Activated CD8-positive, alpha-beta memory T cell treated with anti-CD3 and anti-CD28 coated beads, Interleukin-2, amount 50 U/mL, for 4 hours (primary cell): ENCODE results near the gene COX7A1.
"Not testable (repeated sequence)": the region's sequence is repeated elsewhere in the genome, so short reads cannot be mapped to it uniquely, and the experiment has no call there.

Experiments
- DNase-seq: peaks from one replicate; pipeline ENCODE4 v3.0.0-alpha.2; 2020

COX7A1 gene

DNA sequence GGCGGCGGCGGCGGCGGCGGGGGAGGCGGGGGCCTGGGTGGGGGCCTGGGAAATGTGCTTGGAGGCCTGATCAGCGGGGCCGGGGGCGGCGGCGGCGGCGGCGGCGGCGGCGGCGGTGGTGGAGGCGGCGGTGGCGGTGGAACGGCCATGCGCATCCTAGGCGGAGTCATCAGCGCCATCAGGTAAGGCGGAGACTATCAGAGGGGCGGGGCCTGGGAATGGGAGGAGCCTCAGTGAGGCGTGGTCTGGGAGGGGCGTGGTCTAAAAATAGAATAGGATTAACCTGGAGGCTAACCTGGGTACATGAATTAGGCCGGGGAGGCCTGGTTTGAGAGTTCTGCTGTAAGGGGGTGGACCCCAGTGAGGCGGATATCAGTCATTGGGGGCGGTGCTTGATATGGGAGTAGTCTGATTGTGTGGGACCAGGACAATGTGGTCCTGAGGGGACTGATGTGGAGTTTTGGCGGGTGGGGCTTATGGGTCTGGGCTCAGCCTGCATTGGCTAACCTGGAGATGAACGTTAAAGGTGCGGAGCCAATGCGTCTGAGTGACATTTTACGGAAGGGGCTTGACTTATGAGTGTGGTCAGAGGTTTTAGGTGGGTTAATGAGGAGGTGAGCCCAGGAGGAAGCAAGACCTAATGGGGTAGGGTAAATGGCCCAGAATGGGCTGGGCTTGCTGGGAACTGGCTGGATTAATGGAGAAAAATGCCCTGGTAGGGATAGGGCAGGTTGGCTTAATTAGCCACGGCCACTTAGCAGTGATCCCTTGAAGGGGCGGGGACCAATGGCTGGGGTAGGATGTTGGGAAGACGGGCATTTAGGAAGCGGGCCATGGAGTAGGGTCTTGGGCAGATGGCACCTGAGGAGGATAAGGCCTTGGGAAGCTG, 11.0 kb downstream of the COX7A1 start:
- DNase-seq = peak; percentile 90

GRCh38 chr19:36140304-36141038, 11.8 kb downstream of the COX7A1 start:
- DNase-seq = no peak

DNA sequence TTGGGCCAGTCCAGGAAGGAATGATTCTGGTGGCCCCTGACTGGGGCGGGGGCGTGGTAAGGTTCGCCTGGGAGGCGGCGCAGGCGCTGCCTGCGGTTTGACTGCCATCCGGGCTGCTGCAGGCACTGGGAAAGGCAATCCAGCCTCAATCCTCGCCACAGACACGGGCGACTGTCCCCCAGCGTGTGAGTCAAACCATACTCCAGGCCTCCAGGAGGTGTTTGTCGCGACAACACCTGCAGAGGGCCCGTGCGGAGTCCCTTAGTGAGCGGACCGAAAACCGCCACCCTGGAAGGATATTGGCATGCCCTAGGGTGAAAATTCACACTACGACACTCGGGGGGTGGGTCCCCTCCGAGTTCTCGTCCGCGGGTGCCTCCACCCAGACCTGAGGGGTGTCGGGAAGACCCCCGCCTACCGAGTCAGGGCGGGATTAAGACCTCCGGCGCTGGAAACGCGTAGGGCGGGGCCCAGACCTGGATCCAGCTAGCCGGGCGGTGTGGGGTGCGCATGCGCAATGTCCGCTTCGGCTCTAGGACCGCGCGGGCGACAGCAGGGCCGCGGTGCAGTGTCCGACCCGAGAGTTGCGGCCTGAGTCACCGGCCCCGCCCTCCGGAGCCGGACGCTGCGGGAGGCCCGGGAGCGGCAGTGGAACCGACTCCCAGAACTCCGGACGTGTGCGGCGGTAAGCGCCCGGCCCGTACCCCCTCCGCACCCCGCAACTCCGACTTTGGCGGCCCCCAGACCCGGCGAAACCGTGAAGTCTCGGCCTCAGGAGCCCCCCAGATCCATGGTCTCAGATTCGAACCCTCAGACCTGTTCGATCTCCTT, 12.6 kb downstream of the COX7A1 start, which contains the start of gene CAPNS1:
Gene CAPNS1, plus strand, starts transcription at position 594 of the 831 bp plus-strand sequence. CDS start 946 bp downstream, outside the sequence.
- DNase-seq = peak; percentile 92

- no peak for DNase-seq
These were observed 13.2 kb downstream of the COX7A1 start for GRCh38 chr19:36139120-36139472.

DNA sequence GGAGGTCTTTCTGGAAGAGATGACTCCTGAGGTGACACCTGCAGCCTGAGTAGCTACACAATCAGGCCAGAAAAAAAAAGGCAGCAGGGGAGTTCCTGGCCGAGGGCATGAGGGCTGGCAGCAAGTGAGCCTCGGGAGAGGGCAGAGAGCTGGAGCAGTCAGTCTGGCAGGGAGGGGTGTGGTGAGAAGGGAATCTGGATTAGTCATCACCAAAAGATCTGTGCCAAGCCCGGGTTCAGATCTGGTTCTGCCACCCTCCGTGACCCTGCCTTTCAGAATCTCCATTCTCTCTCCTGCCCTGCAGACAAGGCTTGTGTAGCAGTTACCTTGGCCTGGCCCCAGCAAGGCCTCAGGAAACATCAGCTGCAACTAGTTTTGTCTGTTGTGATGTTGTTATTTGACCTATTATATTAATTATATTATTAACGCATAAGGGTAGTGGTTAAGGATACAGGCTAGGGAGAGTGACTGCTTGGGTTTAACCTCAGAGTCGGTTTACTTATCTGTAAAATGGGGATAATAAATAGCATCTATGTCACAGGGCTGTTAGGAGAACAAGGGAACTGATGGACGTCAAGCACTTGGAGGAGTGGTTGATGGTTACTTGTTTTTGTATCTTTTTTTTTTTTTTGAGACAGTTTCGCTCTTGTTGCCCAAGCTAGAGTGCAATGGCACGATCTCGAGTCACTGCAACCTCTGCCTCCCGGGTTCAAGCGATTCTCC, 15.1 kb downstream of the COX7A1 start:
- no peak for DNase-seq

DNA sequence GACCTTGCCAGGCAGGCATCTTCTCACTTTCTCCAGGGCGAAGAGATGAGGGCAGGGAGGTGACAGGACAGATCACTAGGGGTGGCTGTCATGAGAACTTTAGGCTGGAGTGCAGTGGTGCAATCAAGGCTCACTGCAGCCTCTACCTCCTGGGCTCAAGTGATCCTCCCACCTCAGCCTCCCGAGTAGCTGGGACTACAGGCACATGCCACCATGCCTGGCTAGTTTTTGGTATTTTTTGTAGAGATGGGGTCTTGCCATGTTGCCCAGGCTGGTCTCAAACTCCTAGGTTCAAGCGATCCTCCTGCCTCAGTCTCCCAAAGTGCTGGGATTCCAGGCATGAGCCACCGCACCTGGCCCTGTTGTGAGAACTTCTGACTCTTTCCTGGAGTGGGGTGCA, 17.4 kb downstream of the COX7A1 start:
- DNase-seq = not testable (repeated sequence)

DNA sequence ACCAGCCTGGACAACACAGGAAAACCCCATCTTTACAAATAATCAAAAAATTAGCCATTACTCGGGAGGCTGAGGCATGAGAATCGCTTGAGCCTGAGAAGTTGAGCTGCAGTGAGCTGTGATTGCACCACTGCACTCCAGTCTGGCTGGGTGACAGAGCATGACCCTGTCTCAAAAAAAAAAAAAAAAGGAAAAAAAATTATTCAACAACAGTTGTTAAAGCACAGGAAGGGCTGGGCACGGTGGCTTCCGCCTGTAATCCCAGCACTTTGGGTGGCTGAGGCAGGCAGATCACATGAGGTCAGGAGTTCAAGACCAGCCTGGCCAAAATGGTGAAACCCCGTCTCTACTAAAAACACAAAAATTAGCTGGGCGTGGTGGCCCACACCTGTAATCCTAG, 21.0 kb downstream of the COX7A1 start:
- DNase-seq = not testable (repeated sequence)

- DNase-seq = no peak
These were observed 23.9 kb downstream of the COX7A1 start for GRCh38 chr19:36128392-36128736.

DNA sequence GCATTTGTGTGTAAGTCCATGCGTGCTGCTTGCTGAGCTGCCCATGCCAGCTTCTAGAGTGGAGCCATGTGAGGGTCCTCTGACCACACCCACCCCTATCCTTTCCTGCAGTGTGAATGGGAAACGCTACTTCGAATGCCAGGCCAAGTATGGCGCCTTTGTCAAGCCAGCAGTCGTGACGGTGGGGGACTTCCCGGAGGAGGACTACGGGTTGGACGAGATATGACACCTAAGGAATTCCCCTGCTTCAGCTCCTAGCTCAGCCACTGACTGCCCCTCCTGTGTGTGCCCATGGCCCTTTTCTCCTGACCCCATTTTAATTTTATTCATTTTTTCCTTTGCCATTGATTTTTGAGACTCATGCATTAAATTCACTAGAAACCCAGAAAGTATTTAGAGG, 26.7 kb downstream of the COX7A1 start:
- DNase-seq = no peak

DNA sequence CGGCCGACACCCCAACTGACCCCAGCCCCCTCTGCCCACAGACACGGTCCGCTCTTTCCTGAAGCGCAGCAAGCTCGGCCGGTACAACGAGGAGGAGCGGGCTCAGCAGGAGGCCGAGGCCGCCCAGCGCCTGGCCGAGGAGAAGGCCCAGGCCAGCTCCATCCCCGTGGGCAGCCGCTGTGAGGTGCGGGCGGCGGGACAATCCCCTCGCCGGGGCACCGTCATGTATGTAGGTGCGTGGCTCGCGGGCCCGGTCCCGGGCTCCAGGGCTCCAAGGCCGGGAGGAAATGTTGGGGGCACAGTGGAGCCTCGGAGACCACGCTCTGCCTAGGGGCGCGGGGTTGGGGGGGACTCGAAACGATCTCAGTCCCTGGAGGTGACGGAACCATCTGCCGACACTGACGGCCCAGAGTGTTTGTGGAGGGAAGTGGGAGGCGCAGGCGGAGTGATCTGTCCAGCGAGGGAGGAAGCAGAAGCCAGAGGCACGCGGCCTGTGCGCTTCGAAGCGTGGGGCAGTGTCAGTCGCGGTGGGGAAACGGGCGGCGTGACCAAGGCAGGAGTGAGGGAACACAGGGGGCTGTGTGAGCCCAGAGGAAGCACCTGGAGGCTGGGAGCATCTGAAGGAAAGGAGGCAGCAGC, 30.6 kb downstream of the COX7A1 start:
- DNase-seq = no peak

DNA sequence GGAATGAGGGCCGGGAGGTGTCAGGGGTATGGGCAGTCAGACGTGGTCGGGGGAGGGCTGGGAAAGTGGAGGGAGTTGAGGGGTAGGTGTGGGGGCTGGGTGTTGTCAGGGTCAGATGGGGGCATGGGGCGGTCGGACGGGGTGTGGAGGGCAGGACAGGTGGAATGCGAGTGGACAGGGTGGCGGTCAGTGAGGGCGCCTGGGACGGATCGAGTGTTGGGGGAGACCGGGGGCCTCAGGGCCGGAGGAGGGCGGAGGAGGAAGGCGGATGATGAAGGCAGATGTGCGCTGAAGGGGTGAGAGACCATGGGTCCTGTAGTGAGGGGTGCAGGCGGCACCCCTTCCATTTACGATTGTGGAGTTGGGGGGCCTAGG, 31.3 kb downstream of the COX7A1 start:
- DNase-seq = no peak

GRCh38 chr19:36120092-36120983, 31.9 kb downstream of the COX7A1 start:
- DNase-seq = no peak

DNA sequence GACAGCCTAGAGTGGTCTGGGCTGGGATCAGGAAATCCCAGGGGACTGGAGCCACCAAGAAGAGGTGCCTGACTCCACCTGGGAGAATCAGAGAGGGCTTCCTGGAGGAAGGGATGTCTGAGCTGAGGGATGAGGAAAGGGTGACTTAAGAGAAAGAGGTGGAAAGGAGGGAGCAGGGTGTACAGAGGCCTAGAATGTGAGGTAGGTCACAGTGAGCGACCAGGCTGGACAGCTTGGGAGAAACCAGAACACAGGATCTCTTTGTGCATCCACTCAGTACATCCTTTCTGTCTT, 36.0 kb downstream of the COX7A1 start:
- no peak for DNase-seq

- peak; percentile 90 for DNase-seq
These were observed 36.5 kb downstream of the COX7A1 start, which contains the start of gene TBCB for GRCh38 chr19:36115453-36116343. Gene TBCB (plus strand): TSS chr19:36115468. CDS start chr19:36115561, 93 bp downstream.

GRCh38 chr19:36114721-36115452, 37.4 kb downstream of the COX7A1 start, which contains the start of gene POLR2I:
Gene POLR2I (minus strand): TSS chr19:36114875. CDS start chr19:36114856, 19 bp downstream.
- DNase-seq = peak; percentile 96

DNA sequence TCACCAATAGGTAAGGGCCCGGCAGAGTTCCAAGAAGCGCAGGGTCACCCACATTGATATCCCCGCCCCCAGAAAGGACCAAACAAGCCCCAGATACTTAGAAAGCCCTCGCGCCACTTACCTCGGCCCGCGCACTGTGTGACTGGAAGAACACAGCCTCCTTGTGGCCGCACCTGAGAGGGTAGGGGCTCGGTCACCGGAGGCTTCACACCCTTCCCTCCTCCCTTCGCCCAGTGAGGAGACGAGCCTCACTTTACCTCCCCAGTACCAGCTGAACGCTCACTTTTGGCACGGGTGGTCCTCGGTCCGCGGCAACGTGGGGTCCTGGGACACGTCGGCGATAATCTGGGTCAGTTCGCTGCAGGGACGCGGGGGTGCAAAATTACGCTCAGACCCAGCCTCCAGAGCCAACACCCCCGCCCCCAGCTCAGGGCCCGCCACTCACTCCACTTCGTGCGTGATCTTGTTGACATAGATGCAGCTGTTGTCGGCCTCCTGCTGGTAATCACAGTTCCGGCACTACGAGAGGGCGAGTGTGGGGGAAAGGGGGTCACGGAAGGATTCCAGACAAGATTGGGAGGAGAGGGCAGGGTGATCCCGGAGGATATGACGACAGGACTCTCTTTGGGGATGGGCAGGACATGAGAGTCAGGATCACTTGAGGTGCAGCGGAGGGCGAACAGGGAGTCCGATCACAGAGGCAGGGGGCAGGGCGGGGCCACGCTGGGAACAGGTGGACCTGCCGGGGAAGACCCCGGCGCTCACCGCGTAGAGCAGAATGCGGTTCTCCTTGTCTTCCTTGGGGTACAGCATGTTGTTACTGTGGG, 38.1 kb downstream of the COX7A1 start:
- no peak for DNase-seq

DNA sequence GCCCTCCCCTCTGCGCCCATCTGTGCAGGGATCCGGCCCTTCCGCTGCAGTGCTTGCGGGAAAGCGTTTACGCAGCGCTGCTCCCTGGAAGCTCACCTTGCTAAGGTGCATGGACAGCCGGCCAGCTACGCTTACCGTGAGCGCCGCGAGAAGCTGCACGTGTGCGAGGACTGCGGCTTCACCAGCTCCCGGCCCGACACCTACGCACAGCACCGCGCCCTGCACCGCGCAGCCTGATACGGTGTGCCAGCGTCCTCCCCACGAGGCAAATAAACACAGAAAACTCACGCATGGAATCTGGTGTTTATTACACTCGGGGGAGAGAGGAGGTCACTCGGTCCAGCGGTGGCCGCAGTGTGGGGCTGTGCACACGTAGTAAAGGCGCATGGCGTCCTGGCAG, 38.8 kb downstream of the COX7A1 start:
- no peak for DNase-seq

DNA sequence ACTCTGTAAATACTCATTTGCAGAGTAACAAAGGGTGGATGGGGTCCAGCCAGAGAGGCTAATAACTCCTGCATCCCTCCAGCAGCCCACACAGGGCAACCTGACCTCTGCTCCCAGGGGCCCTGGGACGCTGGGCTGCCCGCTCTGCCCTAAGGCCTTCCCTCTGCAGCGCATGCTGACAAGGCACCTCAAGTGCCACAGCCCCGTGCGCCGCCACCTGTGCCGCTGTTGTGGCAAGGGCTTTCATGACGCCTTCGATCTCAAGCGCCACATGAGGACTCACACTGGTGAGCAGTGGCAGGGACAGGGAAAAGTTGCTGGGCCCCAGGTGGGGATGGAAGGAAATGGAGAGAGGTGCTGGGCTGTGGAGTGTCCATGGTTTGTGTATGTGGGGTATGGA, 39.6 kb downstream of the COX7A1 start:
- no peak for DNase-seq
